ENCODE results near the gene MALT1.

MALT1 gene

DNA sequence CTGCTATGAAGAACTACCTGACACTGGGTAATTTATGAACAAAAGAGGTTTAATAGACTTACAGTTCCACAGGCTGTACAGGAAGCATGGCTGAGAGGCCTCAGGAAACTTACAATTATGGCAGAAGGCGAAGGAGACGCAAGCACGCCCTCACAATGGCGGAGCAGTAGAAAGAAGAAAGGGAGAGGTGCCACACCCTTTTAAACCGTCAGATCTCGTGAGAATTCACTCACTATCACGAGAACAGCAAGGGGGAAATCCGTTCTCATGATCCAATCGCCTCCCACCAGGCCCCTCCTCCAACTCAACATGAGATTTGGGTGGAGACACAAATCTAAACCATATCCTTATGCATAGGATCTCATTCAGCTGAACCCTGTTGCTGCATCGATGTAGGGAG is 108.8 kb downstream of the MALT1 start:
- no peak for DNase-seq

DNA sequence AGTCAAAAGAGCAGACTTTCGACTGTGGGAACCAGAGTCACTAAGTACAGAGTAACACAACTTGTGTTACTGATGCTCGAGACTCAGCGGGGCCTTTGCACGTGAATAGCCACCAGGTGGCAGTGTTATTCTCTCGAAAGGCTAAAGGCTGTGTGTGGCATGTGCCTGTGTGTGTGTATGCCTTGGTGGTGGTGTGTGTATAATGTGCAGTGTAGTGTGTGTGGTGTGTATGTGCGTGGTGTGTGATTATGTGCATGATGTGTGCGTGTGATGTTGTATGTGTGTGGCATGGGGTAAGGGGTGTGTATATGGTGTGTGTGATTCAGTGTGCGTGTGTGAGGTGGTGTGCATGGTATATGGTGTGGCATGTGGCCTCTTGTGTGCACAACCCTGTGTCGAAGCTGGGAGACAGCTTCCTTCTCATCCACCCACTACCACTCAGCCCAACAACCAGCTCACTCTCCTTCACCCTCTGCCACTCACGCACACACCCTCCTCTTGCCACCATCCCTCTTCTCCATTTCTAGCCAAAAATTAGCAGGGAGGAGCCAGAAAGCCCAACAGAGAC is 110.4 kb downstream of the MALT1 start:
- peak; percentile 81 to 83 for DNase-seq

DNA sequence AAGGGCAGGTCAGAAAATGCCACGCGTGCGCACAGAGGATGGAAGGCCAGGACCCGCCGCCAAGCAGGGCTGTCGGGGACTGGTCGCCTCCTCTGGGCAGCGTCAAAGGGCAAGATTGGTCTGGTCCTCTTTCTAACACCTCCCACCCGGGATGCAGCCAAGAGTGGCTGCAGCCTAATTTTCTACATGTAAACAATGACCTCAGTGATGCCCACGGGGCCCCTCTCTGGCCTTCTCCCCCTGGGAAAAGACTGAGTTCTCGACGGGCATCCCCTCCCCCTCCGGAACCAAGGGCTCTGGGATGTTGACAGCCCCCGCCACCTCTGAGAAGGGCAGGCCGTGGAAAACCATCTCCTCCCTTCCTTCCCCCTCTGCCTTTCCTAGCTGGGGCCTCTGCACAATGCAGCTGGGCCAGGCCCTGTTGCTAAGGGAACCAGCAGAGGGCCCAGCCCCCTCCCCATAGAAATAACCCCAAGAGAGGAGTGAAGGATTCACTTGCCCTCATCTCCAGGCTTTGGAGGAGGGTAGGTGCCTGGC is 113.4 kb downstream of the MALT1 start:
- no peak for DNase-seq

DNA sequence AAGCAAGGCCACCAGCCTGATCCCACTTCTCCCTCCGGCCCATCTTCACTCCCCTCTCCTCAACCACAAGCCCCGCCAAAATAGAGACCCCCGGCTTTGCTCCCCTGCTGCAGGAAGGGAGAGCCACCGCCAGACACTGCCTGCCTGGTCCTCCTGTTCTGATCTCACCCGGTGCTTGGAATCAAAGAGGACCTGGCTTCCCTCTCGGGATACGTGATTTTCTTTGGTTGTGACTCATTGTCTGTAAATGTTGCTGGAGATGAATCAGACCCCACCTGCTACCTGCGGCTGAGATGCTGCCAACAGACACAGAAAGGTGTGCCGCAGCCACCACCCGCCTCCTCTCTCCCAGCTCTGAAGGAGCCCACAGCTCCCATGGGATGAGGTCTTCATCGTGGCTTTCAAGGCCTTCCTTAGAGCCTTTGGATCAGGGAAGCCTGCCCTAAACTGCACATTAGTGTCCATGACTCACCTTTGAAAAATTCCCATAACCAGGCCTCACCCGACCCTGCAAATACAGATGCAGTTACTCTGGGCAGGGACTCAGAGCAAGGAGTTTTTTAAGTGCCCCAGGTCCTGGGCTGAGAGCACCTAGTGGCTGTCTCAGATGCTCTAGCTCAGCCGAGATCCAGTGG is 114.0 kb downstream of the MALT1 start:
- no peak for DNase-seq

DNA sequence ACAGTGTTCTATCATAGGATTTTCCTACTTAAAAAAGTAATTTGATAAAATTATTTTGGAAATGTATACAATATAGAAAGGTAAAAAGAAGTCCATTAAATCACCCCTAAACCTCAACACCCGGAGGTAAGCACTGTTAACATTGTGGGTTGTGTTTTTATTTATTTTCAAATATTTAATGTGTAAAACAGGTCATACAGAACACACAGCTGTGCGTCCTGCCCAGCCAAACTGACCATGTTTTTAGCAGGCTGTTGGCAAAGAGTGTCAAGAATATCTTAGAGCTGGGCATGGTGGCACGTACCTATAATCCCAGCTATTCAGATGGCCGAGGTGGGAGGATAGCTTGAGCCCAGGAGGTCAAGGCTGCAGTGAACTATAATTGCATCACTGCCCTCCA is 114.6 kb downstream of the MALT1 start:
- no peak for DNase-seq

DNA sequence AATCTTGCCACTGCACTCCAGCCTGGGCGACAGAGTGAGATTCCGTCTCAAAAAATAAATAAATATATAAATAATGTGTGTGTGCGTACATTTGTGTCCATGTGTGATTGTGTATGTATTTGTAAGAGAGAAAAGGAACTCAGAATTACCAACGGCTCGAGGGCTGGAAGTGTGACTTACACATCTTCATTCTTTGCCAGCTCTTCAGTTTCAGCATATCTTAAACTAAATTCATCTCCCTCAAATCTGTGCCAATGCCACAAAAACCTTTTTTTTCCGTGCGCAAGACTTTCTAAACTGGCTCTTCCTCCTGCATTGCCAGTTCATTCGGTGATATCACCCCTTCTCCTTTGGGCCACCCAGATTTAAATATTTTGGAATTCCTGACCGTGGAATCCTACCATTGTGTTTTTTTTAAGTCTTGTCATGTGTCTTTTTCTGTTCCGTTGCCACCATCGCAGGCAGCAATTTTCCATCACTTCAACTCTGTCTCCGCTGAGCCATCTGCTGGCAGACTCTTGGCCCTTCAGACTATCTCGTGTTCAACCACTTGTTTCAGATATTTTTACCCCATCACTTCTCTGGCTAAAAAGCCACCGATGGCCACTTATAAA is 116.4 kb downstream of the MALT1 start:
- DNase-seq, result no peak

DNA sequence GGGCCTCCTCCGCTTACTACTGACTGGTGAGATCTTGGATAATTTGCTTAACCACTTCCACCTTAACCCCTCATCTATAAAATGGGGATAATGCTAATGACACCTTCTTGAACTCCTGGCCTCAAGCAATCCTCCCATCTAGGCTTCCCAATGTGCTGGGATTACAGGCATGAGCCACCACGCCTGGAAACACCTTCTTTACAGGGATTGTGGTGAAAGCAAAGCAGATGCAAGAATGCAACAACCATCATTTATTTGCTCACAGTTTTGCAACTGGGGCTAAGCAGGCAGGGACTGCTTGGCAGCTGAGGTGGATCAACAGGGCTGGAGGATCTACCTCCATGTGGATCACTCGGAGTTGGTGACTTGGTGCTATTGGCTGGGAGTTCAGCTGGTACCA is 117.2 kb downstream of the MALT1 start:
- no peak for DNase-seq

DNA sequence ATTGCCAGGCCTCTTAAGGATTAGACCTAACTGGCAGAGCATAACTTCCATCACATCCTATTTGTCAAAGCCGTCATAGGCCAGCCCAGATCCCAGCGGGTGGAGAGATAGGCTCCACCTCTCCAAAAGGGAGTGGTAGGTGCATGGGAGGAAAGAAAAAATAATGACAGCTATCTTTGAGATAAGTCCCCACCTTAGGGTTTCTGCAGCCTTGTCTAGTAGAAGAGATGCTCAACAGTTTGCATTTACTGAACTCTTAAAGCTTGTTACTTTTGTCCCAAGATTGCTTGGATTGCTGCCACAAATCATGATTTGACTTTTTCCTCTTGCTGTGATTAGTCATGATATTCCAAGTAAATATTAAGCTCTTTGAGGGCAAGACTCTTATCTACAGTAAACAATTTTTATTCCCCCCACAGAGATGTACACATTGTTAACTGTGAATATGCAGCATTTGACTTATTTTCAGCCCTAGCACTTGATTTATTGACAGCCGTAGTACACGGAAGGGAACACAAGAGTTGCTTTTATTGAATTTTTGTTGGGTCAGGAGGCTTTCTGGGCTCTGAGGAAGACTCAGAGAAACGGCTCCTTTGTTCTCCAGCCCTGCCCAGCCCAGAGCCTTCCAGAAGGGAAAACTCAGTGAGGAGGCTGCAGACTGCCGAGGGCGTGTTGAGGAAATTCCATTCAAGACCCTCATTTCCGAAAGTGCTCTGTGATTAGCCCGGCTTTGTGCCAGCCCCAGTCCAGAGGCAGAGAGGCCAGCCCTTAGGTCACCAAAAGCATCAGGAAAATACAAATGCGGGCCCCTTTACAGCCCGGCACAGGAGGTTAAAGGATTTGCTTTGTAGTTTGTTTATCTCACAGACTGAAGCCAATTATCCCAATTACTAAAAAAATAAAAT is 118.0 kb downstream of the MALT1 start:
- DNase-seq, result no peak

DNA sequence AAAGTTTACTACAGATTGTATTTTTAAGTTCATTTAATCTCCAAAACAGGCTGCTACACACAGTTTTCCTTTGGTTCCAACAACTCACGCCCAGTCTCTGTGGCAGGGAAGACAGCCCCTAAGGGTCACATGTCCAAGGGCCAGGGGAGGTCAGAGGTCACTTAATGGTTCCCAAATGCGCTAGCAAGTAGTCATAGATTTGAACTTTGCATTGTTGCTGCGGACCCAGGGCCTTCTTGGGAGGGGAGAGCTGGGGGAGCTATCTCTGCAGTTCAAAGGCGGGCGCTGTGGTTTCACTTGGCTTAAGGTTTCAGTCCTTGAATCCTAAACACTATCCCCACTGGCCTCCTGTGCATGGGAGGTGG is 118.6 kb downstream of the MALT1 start:
- DNase-seq, result no peak

DNA sequence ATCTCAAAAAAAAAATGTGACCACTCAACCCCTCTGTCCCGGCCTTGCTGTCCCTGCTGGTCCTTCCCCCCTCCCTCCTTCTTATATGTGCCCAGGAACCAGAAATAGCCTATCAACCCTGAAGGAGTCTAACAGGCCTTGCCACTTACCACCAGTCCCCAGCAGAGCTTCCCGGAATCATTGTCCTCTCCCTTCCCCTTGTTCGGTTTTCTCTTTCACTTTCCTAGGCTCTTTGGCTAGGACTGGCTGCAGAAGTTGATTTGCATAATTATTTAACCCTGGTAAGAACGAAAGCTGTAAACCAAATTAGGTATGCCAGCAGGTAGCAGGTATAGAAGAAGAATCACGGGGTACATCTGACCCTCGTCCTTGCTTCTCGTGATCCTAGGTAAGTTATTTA is 120.8 kb downstream of the MALT1 start:
- DNase-seq, result no peak

DNA sequence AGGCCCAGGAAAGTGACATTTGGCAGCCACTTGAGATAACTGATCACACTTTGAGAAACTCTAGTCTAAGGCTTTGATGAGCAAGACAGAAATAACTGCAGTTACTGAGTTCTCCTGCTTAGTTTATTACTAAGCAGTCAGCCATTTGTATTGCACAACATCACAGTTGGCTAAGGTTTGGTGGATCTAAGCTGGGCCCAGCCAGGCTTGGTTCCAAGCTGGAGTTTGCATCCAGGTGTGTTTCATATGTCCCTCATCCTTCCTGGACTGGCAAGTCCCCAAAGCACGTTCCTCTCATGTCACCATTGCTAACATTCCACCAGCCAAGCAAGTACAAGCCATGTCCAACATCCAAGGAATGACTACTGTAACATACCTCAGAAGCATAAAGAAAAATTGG is 122.1 kb downstream of the MALT1 start:
- no peak for DNase-seq

DNA sequence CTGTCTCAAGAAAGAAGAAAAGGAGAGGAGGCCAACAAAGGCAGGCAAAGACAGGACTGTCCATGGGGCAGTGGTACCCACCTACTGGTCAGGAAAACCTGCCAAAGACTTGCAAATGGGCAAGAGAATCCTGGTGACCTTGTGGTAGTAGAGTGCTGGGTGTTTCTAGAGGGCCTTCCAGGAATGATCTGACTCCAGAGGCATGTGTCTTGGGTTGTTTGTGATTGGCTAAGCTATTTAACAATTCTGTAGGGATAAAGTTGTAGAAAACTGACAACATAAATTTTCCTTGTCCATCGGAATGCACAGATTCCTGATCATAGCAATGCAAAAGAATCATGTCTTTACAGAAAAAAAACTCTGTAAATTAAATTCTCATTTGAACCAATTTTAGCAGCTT is 125.0 kb downstream of the MALT1 start:
- DNase-seq, result no peak

DNA sequence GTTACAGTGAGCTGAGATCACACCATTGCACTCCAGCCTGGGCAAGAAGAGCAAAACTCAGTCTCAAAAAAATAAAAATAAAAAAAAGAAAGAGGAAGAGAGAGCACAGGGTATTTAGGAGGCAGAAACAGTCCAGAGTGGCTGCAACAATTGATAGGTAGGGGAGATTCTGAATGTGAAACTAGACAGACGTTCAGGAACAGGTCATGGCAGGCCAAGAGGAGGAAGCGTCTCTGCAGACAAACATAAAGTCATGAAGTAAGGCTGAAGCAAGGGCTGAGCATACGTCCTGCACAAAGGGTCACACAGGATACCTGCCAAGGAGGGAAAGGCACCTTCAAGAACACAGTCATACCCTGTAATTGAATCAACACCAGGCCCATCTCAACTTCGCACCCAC is 129.3 kb downstream of the MALT1 start:
- DNase-seq, result no peak

DNA sequence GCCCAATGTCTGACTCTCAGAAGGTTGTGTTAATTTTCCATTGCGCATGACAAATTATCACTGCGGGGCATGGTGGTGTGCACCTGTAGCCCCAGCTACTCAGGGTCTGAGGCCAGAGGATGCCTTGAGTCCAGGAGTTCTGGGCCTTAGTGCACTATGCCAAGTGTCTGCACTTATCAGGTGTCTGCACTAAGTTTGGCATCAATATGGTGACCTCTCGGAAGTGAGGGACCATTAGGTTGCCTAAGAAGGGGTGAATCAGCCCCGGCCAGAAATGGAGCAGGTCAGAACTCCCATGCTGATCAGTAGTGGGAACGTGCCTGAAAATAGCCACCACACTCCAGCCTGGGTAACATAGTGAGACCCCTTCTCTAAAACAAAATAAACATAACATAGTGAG is 131.7 kb downstream of the MALT1 start:
- DNase-seq, result no peak

DNA sequence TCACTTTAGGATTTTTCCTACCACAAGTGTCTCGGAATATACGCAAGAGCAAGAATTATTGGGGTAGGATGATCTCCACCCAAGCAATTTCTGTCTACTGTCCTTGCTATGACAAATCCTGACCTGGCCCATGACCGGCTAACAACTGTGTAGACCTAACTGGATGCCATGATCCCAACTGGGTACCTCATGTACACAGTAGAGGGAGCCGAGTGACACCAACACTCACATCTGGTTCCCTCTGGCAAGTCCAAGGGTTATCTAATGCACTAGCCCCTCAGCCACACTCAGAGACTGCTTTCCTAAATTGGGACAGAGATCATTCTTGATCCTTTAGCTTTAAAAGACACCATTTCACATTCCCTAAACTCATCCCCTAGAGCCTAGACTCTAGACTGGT is 132.7 kb downstream of the MALT1 start:
- DNase-seq, result no peak

All from activated T-cell treated with anti-CD3 and anti-CD28 coated beads, Interleukin-2, amount 50 U/mL, for 48 hours (primary cell).